T1000 (cell line): ENCODE measurements around the gene CFAP99.
A peak's percentile ranks its signal among the peaks of the same experiment; 100 is the strongest.

Experiments used
- DNase-seq: peaks from one replicate; lab custom pipeline; 2025; ENCODE audit warnings: mixed read lengths; lab: John Stamatoyannopoulos, UW

CFAP99 gene

GRCh38 chr4:2390784-2391421 is 27.9 kb upstream of the CFAP99 start:
- DNase-seq, result no peak

- no peak for DNase-seq
Measured at GRCh38 chr4:2393353-2394270, 25.1 kb upstream of the CFAP99 start.

GRCh38 chr4:2394528-2394927 is 24.2 kb upstream of the CFAP99 start:
- DNase-seq, result no peak

- no peak for DNase-seq
Measured at GRCh38 chr4:2395038-2395437, 23.7 kb upstream of the CFAP99 start.

DNA sequence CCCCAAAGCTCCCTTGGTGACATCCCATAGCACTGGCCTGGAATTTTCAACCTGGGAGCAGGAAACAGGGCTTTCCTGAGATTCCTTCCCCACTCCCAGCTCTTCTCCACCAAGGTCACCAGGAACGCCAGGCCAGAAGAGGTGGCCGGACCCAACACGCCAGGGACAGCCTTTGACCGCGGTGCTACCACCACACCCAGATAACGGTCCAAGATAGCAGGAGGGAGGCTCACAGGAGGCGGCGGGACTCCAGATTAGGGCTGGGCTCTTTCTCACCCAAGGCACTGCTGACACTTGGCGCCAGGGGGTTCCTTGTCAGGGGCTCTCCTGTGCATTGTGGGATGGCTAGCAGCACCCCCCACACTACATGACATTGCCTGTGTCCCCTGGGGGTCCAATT is 23.2 kb upstream of the CFAP99 start:
- no peak for DNase-seq

- DNase-seq, result no peak
Measured at GRCh38 chr4:2396781-2397368, 21.9 kb upstream of the CFAP99 start.

- DNase-seq, result no peak
Measured at GRCh38 chr4:2397596-2398379, 21.0 kb upstream of the CFAP99 start.

- no peak for DNase-seq
Measured at GRCh38 chr4:2399216-2399615, 19.5 kb upstream of the CFAP99 start.

GRCh38 chr4:2399631-2400190 is 19.0 kb upstream of the CFAP99 start:
- DNase-seq, result no peak

GRCh38 chr4:2400841-2401609 is 17.7 kb upstream of the CFAP99 start:
- DNase-seq, result no peak

DNA sequence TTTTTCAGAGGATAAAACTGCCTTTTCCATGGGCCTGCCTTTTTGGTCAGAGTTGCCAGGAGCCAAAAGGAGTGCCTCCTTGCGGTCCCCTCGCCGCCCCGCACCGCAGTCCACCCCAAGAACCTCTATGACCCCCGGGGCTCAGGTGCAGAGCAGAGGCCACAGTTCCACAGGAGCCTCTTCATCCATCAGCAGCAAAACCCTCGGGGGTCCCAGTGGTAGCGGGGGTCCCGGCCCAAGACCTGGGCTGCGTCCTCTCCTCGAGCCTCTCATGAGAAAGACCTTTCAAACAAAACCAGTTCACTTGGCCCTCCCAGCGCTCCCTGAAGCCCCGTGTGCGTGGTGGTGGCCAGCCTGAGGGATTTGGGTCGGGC is 17.2 kb upstream of the CFAP99 start:
- DNase-seq, result no peak

DNA sequence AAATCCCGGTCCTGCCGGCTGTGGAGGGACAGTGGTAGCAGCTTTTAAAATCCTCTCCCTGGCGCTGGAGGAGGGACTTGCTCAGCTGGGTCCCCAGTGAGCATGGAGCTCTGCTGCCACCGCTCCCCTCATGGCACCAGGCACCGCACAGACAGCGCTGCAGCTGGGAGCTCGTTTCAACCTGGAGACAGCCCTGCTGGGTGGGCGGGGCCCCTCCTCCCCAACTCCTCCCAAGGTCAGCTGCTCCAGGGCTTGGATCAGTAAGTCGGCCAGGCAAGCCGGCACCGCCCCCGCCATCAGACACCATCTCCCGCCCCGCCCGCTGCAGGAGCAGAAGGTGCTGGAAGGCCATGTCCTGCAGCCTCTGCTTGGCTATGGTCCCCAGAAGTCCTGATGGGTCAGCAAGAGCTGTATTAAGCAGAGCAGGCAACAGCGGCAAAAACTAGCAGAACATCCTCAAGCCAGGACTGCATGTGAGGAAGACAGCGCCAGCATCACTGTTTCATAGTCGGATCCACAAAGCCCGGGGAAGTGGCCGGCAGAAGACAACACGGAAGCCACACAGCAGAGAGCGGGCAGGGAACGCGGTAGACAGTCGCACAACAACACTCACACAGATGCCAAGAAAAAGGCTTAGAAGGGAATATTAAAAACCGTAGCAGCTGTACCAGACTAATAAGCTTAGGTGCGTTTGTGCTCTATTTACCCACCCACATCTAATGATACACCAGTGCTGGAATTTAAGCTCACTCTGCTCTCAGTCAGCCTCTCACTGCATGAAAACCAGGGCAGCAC is 16.5 kb upstream of the CFAP99 start:
- peak; percentile 33 for DNase-seq

DNA sequence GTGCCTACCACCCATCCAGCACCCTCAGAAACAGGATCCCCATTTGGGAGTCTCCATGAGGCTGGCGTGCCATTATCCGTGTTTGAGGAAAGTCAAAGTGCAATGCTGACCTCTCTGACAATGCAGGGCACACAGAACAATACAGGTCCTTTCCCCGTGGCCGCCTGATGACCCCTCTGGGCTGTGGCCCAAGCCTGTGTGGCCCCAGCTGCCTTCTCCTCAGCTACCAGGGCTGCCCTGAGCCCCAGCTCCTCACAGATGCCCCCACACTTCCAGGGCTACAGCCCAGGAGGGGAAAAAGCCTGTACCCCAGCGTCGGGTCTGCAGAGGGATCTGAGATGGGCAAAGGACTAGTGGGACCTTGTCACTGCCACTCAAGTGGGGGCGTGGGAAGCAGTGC is 15.8 kb upstream of the CFAP99 start:
- DNase-seq, result no peak

- no peak for DNase-seq
Measured at GRCh38 chr4:2406406-2406805, 12.3 kb upstream of the CFAP99 start.

GRCh38 chr4:2406920-2407319 is 11.8 kb upstream of the CFAP99 start:
- DNase-seq, result no peak

- no peak for DNase-seq
Measured at GRCh38 chr4:2407991-2408342, 10.8 kb upstream of the CFAP99 start.

DNA sequence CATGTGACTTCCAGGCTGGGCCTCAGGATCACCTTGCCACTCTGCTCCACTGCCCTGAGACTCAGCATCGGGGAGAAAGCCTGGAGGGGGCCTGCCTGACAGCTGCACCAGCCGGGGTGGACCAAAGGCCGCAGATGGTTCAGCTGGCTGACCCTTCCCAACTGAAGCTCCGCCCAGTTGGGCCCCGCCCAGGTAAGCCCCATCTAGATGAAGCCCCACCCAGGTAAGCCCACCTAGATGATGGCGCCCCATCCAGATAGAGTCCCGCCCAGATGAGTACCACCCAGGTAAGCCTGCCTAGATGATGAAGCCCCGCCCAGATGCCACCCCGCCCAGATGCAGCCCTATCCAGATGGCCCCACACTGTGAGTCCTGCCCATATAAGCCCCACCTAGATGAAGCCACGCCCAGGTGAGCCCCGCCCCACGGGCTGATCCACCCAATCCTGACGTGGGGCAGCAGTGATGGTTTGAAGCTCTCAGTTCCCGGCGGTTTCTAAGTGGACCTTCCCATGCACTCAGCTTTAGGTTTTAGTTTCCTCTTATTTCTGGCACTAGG is 10.3 kb upstream of the CFAP99 start:
- DNase-seq, result no peak

- DNase-seq, result no peak
Measured at GRCh38 chr4:2408976-2409375, 9.8 kb upstream of the CFAP99 start.

- no peak for DNase-seq
Measured at GRCh38 chr4:2409381-2409783, 9.4 kb upstream of the CFAP99 start.
